Activated T-cell treated with anti-CD3 and anti-CD28 coated beads for 4 hours (primary cell): ENCODE data around the gene RABIF.
"Not testable (repeated sequence)": the region's sequence is repeated elsewhere in the genome, so short reads cannot be mapped to it uniquely, and the experiment has no call there.

Experiments used
- DNase-seq: peaks from one replicate; pipeline ENCODE4 v3.0.0-alpha.2; 2020

Gene RABIF

DNA sequence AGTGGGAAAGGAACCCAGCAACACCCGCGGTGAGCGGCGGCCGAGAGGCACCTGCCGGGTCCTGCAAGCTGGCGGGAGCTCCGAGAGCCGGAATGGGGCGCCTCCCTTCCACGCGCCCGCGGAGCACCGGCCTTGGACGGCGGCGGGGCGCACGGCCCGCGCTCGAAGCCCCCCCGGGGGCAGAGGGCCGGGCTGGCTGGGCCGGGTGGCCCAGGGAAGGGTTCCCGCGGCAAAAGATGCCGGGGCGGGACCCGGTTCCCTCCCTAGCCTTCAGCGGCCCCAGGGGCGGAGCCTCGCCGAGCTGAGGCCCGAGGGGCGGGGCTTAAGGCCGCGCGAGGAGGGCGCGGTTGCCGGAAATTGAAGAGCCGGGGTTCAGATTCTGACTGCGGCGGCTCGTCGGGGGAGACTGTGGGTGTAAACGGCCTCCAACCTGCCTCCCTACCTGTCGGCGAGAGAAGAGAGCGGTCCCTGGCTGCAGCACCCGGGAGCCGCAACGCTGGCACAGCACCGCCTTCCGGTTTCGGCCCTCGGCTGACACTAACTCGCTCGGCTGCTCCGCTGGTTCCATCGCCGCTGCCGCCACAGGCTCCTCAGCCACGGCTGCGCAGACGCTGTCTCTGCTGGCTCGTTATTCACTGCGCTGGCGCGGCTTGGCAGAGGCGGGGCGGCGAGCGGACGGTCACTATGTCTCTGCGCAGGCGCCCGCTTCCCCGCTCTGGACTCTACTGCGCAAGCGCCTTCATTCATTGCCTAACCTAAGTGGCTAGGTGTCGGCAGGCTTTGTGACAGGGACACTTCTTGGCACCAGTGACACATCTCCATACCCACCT lies at the start of gene RABIF:
RABIF (minus strand) TSS at position 619 of the 830 bp plus-strand sequence; CDS start at position 568, 51 bp downstream.
- peak; percentile 92 for DNase-seq

DNA sequence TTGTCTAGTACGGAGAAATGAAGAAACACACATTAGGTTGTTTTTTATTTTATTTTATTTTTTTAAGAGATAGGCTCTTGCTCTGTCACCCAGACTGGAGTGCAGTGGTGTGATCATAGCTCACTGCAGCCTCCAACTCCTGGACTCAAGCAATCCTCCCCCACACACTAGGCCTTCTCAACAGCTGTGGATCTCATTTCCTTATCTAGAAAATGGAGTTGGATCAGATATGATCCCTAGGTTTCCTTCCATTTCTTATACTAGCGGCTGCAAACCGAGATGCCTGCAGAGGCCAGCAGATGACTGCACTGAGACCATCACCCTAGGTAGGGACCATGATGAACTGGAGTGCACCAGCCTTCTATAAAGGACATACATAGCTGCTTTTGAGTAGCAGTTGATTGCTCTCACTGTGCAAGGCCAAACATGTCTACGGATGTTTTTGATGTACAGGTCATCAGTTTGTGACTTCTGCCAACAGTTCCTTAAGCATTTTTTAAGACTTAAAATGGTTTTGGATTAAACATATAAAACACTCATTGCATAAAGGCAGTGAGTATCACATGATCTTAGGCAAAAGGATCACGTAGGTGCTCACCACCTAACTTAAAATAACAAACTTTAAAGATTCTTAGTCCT lies 49.5 kb upstream of the RABIF start:
- DNase-seq = no peak

DNA sequence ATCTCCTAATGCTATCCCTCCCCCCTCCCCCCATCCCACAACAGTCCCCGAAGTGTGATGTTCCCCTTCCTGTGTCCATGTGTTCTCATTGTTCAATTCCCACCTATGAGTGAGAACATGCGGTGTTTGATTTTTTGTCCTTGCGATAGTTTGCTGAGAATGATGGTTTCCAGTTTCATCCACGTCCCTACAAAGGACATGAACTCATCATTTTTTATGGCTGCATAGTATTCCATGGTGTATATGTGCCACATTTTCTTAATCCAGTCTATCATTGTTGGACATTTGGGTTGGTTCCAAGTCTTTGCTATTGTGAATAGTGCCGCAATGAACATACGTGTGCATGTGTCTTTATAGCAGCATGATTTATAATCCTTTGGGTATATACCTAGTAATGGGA lies 47.5 kb upstream of the RABIF start:
- DNase-seq = not testable (repeated sequence)

DNA sequence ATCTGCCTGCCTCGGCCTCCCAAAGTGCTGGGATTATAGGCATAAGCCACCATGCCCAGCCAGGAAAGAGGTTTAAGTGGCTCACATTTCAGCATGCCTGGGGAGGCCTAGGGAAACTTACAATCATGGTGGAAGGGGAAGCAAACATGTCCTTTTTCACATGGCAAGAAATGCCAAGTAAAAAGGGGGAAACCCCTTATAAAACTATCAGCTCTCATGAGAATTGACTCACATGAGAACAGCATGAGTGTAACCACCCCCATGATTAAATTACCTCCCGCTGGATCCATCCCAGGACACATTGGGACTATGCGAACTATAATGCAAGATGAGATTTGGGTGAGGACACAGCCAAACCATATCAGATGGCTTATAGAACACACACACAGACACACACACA lies 46.9 kb upstream of the RABIF start:
- no peak for DNase-seq

DNA sequence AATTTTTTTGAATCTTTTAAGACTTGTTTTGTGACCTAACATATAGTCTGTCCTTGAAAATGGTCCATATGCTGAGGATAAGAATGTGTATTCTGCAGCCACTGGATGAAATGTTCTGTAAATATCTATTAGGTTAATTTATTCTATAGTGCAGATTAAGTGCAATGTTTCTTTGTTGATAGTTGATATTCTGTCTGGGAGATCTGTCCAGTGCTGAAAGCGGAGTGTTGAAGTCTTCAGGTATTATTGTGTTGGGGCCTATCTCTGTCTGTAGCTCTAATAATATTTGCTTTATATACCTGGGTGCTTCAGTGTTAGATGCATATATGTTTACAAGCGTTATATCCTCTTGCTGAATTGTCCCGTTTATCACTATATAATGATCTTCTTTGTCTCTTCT lies 45.8 kb upstream of the RABIF start:
- DNase-seq = no peak

DNA sequence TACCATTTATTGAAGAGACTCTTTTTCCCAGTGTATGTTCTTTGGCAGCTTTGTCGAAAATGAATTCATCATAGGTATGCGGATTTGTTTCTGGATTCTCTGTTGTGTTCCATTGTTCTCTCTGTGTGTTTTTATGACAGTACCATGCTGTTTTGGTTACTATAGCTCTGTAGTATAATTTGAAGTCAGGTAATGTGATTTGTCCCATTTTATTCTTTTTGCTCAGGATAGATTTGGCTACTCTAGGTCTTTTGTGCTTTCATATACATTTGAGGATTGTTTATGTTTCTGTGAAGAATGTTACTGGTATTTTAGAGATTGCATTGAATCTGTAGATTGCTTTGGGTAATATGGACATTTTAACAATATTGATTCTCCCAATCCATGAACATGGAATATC lies 43.5 kb upstream of the RABIF start:
- no peak for DNase-seq

DNA sequence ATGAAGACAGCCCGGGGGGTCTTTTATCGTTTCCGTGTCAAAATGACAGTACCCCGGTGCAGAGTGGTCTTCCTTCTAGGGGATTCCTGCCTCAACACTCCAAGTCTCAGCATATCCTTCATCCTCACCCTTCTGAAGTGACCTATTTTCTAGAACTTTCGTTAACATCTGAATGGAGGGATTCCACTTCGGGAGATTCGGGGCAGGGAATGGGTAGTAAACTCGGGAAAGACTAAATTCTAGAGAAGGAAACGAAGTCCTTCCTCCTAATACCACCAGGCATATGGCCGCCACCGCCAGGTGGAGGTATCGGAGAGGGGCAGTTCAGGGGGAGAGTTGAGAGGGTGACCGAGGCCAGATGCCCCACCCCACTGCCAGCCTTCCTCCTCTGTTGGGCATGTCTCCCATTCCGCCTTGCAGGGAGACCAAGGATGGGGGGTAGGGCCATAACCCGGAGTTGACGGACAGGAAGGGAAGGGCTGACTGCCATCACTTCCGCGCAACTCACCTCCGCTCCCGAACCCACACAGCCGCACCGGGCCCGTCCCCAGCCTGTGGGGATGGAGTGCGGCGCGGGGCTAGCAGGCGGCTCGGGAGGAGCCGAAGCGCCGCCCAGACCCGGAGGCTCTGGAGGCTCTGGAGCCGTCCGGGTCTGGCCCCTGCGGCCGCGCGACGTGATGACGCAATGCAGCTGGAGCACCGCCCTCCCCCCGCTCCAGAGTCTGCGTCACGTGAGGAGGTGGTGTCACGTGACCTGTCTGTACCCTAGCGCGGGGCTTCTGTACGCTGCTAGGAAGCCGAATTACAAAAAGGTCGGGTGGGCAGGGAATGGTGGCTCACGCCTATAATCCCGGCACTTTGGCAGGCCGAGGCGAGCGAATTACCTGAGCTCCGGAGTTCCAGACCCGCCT lies 37.9 kb upstream of the RABIF start, which contains the start of gene KLHL12:
KLHL12 (minus strand) TSS at position 654 of the 911 bp plus-strand sequence. CDS start 2,072 bp downstream, outside the sequence.
- peak; percentile 94 for DNase-seq

DNA sequence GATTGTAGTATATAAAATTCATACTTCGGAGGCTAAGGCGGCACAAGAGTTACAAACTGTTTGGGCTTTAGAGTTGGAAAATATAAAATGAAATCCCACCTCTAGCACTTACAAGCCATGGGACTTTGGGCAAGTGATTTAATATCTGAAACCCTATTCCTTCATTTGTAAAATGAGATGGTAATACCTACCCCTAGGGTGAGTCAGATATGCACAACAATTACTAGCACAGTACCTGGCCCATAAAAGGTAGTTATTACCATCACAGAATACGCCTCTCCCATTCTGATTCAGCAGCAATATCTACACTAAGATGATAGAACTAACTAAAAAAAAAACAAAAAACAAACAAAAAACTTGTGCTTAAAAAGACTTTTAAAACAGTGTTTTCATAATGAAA lies 34.6 kb upstream of the RABIF start:
- no peak for DNase-seq

DNA sequence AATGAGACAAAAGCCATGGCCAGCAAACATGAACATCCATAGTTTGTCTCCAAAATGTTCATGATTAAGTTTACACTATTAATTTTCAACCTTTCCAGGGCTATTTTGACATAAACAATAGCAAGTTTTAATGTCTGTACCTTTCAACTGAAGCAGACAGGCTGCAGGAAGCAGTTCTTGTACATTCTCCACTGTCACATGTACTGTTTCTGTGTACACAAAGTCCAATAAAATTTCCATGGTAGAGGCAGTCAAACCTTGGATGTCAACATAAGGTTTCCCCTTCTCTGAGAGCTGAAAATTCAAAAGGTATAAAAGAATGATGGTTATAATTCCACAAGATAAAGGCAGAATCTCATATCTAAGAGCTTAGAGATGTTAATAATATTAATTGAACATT lies 30.7 kb upstream of the RABIF start:
- no peak for DNase-seq

DNA sequence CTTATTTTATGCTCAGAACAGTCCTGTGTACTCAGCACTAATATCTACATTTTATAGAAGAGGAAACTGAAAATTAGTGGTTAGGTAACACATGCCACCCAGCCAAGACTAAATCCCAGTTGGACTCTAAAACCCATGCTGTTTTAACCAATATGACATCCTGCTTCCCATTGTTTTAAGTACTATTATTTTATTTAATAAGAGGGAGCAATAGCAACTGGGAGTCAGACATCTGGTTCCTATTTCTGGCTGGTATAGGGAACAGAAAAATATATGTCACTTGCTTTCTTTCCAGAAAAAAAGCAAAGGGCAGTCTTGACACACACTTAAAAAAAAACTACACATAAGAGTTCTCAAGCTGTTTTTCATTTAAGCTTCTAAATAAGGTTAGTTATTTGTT lies 26.2 kb upstream of the RABIF start:
- DNase-seq = no peak

DNA sequence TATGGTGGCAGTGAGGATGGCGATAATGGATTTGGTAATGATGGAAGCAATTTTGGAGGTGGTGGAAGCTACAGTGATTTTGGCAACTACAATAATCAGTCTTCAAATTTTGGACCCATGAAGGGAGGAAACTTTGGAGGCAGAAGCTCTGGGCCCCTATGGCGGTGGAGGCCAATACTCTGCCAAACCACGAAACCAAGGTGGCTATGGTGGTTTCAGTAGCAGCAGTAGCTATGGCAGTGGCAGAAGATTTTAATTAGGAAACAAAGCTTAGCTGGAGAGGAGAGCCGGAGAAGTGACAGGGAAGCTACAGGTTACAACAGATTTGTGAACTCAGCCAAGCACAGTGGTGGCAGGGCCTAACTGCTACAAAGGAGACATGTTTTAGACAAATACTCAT lies 23.5 kb upstream of the RABIF start:
- not testable (repeated sequence) for DNase-seq

DNA sequence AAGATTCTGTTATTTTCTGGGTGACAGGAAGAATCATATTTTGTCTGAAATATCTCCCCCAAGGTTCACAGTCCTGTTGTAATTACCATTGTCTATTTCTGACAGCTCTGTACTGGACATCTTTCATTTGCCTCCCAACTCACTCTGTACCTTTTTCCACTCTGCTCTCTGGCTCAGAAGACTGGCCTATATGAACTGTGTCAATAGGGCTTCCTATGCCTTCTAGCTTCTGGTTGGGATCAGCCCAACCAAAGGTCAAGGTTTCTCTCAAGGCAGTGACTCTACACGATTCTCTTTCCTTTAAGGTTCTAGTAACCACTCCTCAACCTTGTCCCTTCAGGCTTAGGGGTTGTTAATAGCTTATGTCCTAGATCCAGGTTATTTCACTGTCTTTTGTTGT lies 20.5 kb upstream of the RABIF start:
- no peak for DNase-seq

DNA sequence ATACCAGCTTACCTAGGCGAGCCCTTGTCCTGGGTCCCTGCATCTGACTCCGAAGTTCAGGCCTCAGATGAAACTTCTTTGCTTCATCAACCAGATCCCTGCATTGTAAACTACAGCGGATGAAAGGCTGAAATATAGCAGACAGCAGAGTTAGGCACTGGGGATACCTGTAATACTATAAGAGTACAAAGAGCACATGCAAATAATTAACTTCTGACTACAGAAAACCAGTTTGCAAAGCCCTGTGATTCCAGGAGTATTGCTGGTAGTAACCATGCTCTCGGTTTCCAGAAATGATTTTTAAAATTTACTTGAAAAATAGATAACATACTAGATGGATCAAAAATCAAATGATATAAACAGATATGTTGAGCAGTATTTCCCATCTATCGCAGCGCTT lies 20.0 kb upstream of the RABIF start:
- no peak for DNase-seq

DNA sequence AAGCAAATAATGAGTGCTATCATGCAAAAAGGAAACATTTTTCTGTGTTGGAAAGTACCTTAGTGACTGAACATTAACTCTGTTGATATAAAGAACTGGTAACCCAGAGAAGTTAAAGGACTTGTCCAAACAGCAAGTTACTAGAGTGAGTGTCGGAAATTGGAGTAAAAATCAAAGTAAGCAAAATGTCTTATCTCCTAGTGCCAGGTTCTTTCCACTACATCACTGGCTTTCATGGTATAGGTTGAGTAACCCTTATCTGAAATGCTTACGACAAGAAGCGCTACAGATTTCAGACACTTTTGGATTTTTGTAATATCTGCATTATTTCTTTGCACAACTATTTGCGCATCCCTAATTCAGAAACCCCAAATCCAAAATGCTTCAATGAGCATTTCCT lies 16.4 kb upstream of the RABIF start:
- DNase-seq = no peak

DNA sequence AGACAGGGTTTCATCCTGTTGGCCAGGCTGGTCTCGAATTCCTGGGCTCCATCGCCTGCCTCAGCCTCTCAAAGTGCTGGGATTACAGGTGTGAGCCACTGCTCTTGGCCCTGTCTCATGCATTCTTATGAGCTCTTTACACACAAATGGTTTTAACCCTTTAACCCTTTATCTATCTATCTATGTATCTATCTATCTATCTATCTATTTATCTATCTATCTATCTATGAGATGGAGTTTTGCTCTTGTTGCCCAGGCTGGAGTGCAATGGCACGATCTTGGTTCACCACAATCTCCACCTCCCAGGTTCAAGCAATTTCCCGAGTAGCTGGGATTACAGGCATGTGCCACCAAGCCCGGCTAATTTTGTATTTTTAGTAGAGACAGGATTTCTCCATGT lies 14.9 kb upstream of the RABIF start:
- not testable (repeated sequence) for DNase-seq

DNA sequence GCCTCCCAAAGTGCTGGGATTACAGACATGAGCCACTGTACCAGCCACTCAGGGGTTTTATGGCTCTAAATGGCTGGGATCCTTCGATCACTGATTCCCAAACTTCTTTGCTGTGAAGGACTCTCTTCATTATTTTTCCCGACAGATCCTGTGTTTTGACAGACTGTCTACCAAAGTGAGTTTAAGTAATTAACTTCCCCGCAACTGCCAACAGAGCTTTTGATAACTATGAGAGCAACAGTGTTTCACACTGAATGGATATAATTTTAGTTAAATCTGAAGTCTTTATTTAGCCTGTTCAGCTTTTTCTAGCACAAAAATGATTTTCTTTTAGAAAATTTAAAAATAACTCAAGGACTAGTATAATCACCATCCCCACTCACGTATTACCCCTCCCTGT lies 12.6 kb upstream of the RABIF start:
- DNase-seq = no peak

DNA sequence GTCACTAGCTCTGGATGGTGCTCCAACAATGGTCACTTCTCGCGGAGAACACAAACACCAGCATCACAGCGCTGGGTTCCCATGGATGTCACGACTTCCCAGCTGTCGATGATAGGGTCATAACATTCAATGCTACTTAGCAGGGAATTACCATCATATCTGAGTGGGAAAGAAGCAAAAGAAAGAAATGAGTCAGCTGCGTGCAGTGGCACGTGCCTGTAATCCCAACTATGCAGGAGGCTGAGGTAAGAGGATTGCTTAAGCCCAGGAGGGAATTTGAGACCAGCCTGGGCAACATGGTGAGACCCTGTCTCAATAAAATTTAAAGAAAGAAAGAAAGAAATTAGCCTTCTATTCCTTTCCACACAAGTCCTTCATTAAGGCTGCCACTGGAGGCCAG lies 3.6 kb upstream of the RABIF start:
- no peak for DNase-seq

DNA sequence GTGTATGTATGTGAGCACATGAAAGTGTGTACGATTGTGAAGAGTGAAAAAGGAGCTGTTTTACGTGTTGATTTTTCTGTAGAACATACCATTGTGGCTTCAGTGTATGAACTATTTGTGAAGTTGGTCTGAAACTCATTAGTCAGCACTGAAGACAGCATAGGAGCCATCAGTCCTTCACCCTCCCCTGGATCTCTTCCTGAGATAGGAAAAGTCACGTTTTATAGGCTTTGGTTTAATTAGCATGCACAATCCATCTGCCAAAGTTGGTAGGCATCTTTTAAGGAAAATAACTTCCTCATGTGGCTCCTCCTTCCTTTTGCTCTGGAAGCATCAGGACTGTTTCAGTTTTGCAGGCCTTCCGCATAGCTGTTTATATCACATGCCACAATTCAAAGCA lies 1.4 kb upstream of the RABIF start:
- DNase-seq = no peak

DNA sequence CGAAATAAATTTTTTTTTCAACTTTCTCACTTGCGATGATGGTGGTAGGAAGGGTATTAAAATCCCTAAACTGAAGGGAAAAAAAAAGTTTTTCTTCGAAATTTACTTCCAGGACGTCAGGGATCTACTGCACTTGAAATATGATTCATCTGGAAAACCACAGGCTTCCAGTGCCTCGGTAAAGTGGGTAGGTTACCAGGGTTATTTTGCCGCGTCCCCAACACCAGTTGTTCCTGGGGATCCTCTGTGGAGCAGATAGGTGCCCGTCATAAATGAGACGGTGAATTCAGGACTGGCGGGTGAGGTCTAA lies 773 bp downstream of the RABIF start:
- DNase-seq = no peak

DNA sequence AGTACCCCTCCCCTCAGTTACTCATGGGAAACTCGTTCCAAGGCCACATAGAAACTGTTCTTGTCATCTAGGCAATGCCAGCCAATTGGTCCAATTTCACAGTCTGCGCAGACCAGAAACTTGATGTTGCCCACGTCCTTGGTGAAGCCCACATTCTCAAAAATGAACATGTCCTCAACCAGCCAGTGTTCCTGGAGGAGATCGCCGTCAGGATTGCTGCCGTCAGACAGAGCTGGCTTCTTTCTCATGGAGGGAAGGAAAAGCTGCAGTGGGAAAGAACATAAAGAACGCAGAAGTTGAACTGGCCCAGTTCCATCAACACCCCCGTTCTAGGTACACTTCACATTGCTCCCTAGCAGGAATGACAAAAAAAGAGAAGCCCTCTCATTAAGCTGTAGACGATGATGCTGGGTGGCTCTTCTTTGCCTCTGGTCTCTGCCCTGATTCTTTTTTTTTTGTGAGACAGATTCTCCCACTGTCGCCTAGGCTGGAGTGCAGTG lies 7.9 kb downstream of the RABIF start:
- no peak for DNase-seq

DNA sequence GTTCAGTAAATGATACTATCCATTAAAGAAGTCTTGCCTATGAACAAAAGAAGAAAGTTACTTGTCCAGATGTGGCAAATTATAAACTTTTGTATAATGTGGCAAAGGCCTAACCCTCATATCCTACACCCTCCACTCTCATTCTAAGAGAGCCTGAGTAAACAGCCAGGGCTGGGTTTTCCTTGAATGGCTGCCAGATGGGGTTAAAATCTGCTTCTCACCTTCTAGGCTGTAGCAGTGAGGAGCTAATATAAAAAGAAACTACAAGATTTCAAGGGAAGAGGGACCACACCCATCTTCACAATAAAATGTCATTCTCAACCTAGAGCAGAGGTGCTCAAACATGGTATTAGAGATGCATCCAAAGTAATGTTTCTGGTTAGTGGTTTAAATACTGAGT lies 8.9 kb downstream of the RABIF start:
- DNase-seq = no peak

DNA sequence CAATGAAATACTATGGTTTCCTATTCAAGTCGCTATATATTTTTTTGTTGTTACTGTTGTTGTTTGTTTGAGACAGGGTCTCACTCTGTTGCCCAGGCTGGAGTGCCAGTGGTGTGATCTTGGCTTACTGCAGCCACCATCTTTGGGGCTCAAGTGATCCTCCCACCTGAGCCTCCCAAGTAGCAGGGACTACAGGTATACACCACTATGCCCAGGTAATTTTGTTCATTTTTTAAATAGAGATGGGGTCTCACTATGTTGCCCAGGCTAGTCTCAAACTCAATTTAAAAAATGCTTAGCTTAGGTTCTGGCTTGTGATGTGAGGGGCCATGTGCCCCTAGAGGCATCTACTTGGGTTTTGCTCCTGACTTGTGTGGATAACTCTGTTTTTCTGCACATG lies 9.8 kb downstream of the RABIF start:
- DNase-seq = no peak

DNA sequence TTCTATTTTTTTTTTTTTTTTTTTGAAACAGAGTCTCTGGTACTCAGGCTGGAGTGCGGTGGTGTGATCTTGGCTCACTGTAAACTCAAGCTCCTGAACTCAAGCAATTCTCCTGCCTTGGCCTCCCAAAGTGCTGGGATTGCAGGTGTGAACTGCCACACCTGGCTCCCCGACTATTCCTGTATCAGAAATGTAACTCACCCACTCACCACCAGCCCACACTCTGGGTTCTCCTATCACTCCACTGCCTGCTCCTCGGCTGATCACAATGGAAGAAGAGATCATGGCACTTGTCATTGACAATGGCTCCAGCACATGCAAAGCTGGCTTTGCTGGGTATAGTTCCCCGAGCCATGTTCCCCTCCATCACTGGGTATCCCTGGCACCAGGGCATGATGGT lies 15.9 kb downstream of the RABIF start:
- DNase-seq = no peak
